GM19455 (cell line): ENCODE results near the gene CPLX3.

Experiments used
- ATAC-seq: cut with Tn5 transposase; IDR thresholded peaks from one replicate; pipeline ENCODE4 v1.9.1; 2021; ENCODE audit not compliant: unreplicated experiment

Gene CPLX3

DNA sequence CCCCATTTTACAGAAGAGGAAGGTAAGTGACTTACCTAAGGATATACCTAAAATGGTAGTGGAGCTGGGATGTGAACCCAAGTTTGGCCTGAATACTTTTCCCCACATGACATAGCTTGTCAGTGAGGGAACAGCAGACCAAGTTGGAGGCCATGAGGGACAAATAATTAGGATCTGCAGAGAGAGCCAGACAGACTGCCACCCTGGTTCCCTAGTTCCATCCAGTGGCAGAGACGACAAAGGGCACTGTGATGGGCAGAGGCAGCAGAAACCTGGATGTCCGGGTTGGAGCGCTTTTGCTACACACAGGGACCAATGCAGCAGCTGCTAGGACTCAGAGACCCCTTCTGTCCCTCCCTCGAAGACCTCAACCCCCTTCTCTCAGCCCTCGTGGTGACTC is 1.2 kb downstream of the CPLX3 start:
- no peak for ATAC-seq

DNA sequence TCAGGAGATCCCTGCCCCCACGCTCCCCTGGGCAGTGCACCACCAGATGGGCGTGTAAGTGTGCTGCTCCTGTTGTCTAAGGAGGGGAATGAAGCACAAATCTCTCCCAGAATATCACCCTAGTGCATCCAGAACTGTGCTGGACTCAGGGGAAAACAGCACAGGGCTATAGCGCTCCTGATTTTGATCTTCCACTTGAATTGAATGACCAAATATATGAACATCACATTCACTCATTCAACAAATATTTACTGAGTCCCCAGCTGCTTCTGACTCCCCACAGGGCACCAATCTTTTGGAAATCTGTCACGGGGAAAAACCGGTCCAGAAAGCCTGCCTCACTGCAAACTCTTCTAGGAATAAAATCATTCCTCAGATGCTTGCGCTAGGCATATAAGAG is 2.4 kb downstream of the CPLX3 start:
- no peak for ATAC-seq

DNA sequence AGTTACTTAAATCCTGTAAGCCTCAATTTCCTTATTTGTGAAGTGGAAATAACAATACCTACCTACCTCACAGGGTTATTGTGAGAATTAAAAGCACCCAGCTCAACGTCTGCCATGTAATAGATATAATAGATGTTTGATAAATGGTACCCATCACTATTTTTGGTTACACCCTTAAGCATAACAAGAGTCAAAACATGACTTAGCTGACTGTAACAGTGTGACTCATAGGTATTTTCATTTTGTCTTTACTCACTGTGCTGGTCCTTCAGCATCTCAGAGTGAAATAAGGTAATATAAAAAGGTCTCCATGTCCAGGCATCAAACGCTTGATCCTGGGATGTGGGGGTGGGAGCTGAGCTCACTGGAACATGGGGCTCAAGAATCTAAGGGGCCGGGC is 3.1 kb downstream of the CPLX3 start:
- ATAC-seq = no peak

DNA sequence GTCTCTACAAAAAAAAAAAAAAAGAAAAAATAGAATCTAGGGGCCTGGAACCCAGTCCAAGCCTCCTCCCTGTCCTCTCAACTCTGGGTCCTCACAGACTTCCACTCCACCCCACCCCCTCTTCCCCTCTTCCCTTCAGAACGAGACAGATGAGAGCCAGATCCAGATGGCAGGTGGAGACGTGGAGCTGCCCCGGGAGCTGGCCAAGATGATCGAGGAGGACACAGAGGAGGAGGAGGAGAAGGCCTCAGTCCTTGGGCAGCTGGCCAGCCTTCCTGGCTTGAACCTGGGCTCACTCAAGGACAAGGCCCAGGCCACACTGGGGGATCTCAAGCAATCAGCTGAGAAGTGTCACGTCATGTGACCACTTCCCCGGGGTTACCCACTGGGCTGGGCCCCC is 3.6 kb downstream of the CPLX3 start:
- ATAC-seq = no peak

DNA sequence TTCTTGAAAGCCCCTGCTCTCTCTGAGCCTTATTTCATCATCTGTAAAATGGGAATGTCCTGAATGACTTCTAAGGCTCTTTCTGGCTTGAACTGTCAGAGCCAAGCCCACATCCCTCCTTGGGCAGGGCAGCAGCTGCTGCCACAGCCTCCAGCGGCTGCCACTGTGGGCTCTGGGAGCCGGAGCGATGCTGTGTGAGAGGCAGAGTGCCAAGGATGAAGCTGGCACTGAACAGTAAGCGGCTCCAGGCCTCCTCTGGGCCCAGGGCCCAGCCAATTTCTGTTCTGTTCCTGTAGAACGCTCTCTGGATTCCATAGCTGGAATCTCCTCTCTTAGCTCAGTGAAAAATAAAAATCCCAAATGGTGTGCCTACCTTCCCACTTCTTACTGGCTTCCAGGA is 4.4 kb downstream of the CPLX3 start:
- no peak for ATAC-seq

DNA sequence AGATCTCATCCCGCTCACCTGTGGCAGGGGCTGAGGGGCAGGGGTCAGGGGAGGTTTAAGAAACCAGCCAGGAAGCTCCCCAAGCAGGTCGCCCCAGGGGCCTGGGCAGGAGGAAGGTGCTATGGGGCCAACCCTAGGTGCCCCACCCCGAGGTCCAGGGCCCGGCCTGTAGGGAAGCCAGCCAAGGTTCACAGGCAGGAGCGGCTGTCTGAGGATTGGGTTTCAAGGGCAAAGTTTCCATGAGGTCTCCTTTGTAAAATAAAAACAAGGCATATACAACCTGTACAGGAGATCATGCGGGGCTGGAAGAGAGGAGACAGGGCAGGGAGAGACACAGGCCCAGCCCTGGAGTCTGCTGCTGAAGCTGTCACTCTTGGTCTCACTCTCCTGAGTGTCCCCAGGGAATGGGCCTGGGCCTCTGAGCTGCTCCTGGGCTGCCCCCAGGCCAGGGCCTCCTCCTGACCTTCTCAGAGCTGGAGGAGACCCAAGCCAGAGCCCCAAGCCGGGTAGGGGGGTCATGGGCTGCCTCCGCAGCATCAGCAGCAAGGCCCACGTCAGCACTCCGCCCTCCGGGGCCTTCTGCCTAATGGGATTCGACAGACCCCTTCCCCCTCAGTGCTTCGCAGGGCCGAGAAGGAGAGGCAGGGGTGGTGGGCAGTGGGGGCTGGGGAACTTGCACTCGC is 5.5 kb downstream of the CPLX3 start:
- no peak for ATAC-seq

DNA sequence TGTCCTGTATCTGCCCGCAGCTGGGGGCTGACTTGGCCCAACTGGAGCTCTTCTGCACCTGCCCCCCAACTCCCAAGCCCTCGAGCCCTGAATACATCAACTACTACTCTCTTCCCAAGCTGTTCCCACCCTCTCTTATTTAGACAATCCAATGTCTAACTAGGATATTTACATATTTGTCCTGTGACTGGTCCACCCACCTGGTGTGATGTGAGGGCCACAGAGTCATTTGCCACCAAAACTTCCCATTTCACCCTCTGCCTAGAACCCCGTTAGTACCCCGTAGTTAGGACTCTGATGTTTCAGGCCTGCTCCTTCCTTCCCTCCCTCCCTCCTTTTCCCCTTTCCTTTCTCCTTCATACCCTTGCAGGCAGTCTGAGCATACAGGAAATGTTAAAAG is 6.4 kb downstream of the CPLX3 start:
- ATAC-seq = no peak

DNA sequence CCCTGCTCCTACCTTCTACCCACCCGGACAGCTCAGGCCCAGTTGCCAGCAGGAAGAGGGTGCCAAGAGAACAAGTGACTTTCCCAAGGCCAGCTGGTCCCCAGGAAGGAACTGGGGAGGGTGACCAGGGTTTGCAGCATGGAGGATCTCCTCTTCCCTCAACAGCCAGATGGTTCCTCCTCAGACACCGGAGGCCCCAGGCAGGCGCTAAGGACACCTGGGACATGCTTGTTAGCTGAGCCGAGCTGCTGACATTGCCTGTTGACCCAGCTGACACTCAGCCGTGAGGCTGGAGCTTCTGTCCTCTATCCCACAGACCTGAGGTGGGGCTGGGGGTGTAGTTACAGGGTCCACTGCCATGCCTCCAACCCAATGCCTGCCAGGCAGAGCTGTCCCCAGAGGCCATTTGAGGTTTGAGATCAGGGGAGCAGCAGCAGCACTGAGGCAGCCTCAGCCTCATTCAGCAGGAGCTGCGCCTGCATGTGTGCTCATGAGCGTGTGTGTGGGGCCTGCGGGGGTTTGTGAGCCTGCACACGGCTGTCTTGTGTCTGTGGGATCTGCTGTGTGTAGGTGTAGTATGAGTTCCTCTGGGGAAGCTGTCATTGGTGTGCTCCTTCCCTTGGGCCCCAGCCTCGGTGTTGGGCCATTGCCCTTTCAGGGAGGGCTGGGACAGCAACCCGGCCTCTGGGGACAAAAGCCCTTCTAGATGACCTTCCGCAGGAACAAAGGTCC is 7.1 kb downstream of the CPLX3 start:
- no peak for ATAC-seq

DNA sequence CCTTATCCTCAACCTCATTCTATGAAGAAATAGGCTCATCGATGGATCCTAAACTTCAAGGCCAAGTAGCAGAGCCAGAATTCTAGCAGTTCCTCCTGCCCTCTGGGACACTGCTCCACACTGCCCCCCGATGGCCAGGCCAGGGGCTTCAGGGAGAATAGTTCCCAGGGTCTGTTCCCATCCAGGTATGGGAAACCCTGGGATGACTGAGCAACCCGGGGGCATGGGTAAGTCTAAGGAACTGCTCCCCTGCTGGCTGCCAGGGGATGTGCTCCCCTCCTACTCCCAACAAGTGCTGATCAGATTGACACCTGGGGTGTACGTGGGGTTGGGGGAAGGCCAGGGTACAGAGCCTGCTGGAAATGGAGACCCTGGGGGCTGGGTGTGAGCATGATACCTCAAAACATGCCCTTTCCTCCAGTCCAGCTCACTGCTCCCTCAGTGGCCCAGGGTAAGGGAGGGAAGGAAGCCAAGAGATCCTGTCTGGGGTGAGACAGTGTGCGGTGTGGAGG is 8.9 kb downstream of the CPLX3 start:
- ATAC-seq = no peak

DNA sequence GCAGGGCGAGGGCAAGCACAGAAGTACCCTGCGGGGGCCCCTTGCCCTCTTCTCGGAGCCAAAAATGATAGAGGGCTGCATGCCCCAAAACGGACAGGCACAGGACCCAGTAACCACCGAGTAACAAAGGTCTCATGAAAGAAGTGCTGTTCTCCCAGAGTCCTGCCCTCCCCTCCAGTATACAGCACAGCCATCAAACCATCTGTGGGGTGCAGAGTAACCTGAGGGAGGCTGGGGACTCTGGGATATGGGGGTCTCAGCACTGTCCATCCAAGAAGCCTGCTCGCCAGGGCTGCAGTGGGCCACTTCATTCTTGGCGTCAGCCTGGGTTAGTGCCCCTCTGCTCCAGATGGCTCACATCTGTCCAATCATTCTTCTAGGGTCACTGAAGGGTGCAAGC is 10.4 kb downstream of the CPLX3 start:
- no peak for ATAC-seq

DNA sequence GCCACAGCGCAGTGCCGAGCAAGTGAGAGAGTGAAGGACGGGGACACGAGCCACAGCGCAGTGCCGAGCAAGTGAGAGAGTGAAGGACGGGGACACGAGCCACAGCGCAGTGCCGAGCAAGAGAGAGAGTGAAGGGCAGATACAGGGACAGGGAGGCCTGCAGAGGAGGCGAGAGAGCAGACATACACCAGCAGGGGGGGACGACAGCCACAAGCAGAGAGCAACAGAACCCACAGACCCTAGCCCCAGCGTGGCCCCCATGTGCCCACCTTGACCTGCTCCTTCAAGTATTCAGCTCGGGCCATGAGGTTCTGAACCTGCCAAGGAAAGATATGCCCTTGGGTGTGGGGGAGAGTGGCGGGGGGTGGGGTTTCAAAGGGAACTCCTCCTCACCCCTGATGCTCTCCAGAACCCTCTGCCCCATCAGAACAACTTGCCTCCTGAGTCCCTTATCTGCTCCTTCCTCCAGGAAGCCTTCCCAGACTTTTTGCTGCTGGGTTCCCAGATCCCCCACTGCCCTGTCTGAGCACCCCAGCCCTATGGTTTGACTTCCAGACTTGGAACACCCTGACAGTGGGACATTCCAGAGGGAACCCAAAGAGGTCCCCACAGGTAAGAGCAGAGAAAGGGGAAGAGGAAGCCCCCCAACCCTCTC is 11.2 kb downstream of the CPLX3 start:
- no peak for ATAC-seq

DNA sequence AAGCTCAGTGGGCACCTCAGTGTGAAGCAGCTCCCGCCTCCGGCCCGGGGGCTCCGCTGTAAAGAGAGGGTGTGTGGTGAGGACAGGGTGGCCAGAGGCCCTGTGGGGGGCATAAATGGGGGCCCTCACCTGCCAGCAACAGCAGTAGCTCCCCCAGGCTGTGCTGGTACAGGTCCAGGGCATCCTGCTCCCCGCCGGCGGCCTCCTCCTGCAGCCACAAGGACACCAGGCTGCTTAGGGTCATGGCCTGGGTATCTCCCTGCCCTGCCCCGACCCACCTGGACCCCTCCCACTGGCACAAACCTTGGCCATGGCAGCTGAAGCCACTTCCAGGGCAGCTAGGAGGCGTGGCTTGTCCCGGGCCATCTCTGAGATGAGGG is 11.7 kb downstream of the CPLX3 start:
- no peak for ATAC-seq

DNA sequence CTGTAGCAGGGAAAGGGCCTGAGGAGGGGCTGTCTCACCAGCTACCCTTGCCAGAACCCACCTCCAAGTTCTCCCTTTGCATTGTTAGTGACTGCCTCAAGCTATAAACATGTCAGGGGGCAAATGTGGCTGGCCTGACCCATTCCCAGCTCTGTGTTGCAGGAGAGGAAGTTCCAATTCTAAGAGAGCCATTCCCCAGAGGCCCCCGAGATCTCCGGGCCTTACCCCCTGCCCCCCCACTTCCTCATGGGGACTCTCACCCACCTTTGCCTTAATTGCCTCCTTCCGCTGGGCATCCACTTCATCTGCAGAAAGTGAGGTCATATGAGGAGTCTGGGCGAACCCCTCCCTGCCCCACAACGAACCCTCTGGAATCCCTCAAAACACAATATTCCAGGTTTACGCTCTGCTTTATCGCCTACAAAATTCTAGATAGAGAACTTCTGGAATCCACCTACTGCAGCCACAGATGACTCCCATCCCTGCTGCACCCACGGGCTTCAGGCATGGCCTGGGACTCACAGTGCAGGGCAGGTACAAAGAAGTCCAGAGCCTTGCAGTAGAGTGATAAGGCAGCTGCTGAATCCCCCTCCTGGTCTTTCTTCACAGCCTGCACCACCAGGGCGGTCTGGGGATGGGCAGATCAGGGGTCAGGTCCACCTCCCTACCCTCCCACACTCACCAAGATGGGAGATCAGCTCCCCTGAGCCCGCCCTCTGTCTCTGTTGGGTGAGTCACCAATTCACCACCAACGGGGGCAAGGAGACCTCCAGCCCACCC is 12.5 kb downstream of the CPLX3 start:
- ATAC-seq = no peak

DNA sequence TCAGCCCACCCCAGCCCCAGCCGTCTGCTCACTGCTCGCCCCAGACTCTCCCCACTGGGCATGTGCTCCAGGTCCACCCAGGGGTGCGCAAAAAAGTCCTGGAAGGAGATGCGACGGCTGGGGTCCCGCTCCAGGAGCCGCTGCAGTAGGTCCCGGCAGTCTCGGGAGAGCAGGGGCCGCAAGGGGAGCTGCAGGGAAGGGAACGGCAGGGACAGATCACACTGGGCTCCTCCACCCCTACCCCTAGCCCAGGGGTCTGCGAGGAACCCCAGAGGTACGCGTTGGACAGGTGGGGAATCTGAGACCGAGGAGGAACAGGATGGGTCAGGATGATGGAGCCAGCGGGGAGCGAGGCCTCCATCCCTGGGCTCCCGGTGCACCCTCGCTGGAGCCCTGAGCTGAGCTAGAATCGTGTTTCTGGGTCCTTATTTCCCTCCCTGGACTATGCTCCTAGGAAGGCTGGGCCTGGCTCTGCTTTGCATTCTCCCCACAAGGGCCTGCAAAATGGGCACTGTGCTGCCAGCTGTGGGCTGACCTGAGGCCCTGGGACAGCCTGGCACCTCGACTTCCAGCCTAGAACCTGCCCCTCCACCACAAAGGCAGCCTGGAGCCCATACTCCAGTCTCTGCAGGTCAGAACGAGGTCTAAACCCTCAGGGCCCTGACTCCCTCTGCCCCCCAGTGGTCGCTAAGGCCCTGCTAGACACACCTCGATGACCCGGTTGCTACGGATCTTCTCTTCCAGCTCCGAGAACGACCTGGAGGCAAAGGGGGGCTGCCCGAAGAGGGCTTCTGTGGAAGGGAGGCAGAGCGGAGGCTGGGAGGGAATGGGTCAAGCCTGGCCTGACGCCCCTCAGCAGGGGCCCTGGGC is 13.3 kb downstream of the CPLX3 start:
- no peak for ATAC-seq

DNA sequence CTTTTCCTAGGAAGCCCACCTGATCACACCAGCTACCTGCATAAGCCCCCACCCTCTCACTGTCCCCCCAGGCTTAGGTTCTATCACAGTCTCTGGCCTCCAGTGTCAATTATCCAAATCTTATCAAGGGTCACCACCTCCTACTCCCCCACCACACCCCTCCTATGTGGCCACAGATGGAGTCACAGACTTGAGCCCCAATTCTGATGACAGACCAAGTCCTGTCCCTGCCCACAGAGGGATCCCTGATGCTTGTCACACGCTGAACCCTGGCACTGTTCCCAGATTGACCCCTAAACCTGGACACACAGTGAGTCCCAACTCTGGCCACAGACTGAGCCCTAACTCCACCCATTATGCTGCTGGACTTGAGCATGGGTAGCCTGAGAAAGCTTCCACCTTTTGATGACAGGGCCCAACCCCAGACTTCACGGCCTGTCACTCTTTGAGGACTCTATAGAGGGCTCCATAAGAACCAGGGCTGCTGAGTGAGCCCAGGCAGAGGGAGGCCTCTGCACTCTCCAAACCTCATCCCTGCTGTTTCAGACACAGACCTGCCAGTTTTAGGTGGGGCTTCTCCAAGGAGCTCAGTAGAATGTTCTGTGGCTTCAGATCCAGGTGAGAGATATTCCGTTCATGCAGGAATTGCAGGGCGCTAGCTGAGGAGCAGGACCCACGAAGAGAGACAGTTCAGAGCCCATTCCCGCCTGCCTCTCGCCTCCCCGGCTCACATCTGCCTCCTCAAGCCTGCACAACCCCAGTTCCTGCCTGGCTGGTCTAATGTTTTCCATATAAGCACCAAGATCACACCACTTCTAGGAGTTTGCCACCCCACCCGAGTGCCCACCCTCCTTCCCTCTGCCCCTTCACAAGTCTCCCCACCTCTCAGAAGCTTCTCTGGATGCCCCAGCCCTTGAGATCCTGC is 14.7 kb downstream of the CPLX3 start:
- ATAC-seq = no peak

DNA sequence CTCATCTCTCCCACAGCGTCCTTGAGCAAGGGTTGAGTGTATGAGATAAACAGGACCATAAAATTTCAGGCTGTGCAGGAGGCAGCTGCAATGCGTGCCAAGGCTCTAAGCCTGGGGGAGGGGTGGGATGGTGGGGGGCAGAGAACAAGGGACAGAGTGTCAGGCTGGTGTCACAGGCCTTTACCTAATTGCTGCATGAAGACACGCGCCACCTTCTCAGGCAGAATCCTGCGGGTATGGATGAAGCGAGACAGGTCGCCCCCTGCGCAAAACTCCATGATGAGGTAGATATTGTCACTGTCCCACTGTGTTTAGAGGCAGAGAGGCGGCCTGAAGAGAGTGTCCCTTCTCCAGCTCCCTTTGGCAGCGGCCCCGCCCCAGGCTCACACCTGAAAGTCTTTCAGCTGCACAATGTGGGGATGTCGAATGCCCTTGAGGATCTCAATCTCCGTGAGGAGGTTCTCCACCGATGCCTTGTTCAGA is 15.5 kb downstream of the CPLX3 start:
- ATAC-seq = no peak

DNA sequence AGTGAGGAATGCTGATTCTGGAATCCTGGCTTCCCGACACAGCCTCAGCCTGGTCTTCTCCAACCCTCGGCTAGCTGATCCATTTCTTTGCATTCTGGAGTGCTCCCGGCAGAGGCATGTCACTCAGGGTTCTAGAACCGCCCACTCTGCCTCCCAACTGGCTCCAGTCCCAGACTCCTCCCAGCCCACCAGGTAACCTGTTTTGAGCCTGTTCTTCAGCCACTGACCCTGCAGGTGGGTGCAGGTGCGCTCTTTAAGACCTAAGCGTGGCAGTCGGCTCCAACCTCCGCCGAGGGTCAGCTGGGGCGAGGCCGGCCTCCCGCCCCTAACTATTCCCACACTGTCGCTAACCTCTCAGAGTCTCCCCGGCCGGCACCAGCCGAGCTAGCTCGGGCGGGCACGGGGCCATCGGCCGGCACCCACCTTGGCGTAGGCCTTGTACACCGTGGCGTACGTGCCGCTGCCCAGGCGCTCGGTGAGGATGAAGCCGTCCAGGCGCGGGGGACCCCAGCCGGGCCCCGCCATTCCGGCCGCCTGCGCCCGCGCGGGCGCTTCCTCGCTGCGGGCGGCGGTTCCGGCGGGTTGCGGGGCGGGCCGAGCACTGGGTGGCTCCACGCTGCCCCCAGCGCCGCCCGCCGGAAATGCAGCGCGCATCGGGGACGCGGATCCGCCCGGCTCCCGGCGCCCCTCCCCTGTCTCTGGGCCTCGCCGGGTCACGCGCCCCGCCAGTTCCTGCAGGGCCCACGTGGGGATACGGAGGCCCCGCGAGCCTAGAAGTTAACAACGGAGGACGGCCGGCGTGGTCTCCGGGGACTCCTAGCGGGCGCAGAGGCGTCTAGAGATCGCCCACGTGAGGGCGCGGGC is 16.4 kb downstream of the CPLX3 start, which contains the start of gene ULK3:
Gene ULK3, minus strand, starts transcription at position 576 of the 864 bp plus-strand sequence. Its CDS starts 51 bp downstream, at position 525.
- ATAC-seq = peak; percentile 81

DNA sequence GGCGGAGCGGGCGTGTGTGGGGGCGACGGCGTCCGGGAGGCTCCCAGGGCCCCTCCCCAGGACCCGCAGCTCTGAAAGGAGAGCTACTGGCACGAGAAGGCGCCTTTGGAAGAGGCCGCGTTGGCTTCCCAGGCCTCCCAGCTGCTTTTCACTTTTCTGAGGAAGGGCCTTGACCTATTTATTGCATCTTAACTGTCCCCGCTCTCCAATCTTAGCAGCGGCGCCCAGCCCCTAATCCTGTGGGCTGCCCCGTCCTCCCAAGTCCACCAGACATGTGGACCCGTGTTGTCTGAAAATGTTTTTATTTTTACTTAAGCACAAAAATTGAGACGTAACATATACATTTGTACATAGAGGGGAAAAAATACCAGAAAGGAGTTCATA is 17.0 kb downstream of the CPLX3 start:
- ATAC-seq = no peak
